DMS79 treated with DMSO at 0.1 percent for 48 hours (cell line): Measurements from ENCODE around the gene IGFLR1.

ENCODE experiments used
- DNase-seq: peaks from one replicate; lab custom pipeline; 2025; lab: John Stamatoyannopoulos, UW

The IGFLR1 gene

GRCh38 chr19:35755550-35756376, 13.5 kb upstream of the IGFLR1 start:
- DNase-seq = no peak

DNA sequence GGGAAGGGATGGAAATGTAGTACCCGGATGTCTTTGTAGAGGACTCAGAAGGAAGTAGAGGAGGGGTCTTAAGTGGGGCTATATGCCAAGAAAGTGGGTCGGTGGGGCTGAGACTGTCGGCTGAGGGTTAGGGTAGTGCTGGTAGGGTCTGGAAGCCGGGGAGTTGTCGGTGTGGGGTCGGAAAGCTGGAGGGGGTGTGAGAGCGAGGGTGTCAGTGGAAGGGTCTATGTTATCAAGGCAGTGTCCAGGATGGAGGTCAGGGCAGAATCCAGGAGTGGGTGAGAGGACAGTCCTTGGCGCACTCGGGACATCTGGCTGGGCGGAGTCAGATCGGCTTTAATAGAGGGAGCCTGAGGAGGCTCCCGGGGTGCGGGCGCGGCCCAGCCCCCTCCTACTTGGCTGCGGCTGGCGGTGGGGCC, 12.9 kb upstream of the IGFLR1 start:
- DNase-seq = no peak

DNA sequence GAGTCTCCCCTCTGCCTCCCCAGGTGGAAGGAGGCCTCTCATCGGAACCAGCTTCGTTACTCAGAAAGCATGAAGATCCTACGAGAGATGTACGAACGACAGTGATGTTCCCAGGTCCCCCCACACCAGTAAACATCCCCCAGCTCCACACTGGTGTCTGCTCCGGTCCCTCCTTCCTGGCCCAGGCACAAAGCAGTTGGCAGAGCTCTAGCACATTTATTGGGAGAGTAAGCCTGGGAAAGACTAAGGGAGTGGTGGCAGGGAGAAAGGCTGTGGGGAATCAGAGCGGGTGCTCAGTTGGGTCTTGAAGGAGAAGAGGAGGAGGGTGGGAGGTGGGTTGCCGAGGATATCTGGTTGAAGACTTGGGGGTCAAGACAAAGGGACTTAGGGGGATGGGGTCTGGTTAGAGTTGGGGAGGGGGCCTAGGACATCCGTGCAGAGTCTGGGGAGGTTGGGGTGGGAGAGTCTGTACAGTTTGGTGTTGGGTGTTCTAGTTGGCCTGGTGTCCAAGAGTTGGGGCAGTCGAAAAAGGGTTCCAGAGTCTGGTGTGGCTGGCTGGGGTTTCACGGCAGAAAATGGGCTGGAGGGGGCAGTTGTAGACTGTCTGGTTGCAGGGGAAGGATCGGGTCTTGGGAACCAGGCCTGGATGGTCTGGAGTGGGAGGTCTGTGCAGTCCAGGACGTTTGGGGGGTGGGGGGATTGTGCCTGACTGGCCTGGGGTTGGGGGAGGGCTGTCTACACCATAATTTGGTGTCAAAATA, 12.3 kb upstream of the IGFLR1 start:
- no peak for DNase-seq

- DNase-seq = no peak
These were observed 11.6 kb upstream of the IGFLR1 start for GRCh38 chr19:35753634-35754369.

GRCh38 chr19:35752746-35753350, 10.6 kb upstream of the IGFLR1 start:
- DNase-seq = no peak

GRCh38 chr19:35751839-35752745, 9.8 kb upstream of the IGFLR1 start:
- DNase-seq = no peak

GRCh38 chr19:35750167-35750566, 7.9 kb upstream of the IGFLR1 start:
- DNase-seq = no peak

DNA sequence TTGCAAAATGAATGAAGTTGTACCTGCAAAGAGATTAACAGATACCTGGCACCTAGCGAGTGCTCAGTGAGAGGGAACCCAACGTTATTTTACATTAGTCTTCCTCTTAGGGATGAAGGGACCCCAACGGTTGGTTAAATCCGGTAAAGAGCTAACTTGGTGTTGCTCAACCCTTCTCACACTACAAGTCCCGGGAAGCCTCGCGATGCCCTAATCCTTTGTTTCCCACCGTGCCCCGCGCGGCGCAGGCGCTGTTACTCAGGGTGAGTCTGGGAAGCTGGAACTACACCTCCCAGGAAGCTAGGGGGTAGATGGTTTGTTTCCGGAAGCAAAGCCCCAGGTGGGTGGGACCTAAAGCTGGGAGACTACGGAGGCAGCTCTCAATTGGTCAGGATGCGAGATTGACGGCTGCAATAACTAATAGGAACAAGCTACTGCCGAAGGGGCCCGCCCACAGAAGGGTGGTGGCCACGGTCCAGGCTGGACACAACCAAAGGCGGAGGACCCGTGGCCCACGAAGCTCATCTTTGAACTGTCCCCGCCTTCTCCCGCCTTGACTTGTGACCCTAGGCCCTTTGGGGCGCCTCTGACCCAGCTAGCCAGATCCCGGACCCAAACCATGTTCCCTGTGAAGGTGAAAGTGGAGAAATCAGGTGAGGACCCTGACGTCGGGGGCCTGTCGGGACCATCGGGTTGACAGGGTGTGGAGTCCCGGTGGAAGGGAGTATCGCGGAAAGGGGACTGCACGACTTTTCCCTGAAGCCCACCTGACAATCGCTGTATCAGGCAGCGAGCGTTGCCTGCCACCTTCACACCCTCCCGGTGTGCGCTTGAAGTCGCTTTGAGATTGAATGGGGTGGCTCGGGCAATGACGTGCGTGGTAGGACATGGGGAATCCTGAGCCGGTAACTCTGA, 6.1 kb upstream of the IGFLR1 start, which contains the start of gene LIN37:
Gene LIN37 (plus strand): TSS at position 471 of the 915 bp plus-strand sequence. CDS start 149 bp downstream, at position 620.
- peak; percentile 98 for DNase-seq

DNA sequence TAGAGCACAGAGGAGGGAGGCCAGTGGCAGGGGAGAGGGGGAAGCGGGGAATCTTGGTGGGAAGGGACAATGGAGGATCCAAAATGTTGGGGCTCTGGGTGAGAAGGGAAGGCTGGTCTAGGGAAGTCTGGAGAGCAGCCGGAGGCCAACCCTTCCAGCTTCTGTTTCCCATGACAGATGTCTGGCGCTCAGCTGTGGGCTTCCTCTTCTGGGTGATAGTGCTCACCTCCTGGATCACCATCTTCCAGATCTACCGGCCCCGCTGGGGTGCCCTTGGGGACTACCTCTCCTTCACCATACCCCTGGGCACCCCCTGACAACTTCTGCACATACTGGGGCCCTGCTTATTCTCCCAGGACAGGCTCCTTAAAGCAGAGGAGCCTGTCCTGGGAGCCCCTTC, 4.3 kb upstream of the IGFLR1 start:
- no peak for DNase-seq

DNA sequence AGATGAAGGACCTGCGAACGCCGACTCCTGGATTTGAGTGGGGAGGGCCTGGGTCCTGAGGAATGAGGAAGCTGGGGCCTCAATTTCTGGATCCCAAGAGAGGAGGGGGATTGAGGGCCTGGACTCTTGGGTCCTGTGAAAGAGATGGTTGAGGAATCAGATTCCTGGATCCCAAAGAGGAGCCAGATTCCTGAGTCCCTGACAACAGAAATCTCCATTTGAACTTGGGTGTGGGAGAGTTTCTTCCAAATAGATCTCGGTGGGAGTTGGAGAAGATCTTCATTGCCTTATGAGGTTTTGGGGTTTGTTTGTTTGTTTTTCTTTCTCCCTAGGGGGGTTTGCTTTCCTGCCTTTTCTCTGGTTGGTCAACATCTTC, 3.8 kb upstream of the IGFLR1 start:
- no peak for DNase-seq

DNA sequence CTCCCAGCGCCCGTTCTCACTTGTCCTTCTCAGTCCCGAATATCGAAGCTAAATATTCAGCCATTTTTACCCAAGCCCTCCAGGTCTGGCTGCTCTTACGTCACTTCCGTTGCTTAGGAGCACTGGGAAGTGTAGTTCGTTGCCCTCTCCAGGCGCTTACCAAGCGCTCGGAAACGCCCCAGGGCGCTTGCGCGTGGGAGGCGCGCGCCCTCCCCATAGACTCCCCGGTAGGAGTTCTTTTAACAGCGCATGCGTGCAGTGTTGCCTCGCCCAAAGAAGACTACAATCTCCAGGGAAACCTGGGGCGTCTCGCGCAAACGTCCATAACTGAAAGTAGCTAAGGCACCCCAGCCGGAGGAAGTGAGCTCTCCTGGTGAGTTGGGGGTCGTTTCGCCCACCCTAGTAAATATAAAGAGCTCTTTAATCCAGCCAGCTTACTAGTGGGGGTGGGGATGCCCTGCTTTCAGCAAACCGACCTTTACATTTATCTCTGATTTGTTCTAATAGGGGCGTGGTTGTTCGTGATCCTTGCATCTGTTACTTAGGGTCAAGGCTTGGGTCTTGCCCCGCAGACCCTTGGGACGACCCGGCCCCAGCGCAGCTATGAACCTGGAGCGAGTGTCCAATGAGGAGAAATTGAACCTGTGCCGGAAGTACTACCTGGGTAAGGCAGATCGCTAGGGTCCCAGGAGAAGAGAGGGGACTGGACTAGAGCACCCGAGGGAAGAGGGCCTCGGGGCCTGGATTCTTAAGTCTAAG, 3.3 kb upstream of the IGFLR1 start, which contains the start of the genes PSENEN and U2AF1L4:
Gene PSENEN (plus strand): TSS at position 324 of the 759 bp plus-strand sequence. CDS start 280 bp downstream, at position 604.
Gene U2AF1L4 (minus strand): TSS at position 91 of the 759 bp plus-strand sequence. CDS start 27 bp downstream, at position 64.
- peak; percentile 96 for DNase-seq

DNA sequence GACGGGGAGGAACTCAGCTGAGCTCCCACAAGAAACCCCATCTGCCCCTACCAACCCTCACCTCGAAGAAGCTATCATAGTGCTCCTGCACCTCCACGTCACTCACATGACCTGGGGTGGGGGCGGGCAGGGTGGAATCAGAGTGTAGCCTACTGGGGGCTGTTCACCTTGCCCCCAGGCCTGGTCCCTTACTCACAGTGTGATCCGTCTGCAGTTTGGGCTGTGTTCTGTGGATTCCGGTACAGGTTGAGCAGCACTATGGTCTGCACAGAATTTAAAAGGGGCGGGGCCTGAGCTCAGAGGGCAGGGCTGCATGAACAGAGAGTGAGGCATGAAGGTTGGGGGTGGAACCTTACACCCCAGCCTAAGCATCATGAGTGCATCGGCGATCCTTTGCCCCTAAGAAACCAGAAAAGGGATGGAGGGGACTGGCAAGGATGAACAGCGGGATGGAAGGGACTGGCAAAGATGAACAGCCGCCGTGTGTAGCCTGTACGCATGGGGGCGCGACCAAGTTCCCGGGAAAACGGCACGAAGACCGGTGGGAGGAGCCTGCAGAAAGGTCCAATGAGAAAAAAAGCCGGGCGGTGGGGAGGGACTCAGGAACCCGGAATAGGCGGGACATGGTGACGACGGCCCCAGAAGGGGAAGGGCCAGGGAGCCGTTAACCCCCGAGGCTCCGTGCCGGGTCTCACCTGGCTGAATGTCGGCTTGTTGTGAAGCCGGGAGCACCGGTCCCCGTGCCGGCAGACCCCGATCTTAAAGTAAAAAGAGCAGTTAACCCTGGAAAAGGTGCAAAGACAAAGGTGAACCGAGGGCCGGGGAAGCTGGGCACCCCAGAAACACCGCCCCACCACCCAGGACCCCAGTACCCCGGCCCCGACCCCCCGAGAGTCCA, 2.4 kb upstream of the IGFLR1 start:
- peak; percentile 92 for DNase-seq

DNA sequence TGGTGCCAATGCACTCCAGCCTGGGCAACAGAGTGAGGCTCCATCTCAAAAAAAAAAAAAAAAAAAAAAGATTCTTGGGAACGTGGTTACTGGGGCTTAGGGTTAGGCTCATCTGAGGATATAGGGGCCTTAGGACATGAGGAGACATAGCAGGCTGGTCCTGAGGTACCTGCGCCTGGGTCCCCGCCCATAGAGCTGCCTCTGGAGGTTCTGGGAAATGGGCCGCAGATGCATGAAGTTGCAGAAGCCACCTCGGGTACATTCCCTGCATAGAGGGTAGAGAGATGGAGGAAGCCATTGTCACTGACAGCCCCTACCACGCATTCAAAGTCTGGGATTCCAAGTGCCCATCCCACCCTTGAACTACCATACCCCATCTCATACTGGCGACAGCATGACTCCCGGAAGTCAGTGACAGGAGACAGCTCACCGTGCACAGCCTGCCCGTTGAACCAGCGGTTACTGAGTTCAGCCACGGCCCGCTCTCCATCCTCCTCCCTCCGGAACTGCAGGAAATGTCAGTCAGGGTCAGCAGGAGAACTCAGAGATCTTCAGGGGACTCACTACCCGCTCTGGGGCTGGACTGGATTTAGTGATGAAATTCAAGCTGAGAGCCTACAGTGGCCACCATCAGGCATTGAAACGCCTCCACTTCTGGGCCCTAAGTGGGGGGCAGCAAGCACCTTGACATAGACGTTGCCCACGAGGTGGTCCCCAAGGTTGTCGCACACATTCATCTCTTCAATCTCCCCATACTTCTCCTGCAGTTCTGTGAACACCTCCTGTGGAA, 1.6 kb upstream of the IGFLR1 start:
- no peak for DNase-seq

DNA sequence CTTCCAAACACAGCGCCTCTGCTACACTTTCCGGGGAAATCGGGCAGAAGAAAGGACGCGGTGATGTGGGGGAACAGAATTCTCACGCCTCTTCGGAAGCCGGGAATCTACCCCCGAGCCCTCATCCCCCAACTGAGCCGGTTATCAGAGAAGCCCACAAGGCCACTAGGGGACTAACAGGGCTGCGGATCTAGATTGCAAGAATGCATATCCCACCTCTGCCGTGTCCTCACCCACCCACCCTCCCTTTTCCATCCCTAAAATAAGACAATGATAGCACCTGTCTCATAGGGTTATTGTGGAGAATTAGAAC, 1.1 kb downstream of the IGFLR1 start:
- no peak for DNase-seq

- peak; percentile 97 for DNase-seq
These were observed 1.6 kb downstream of the IGFLR1 start for GRCh38 chr19:35740423-35741202.

GRCh38 chr19:35740108-35740422, 2.2 kb downstream of the IGFLR1 start:
- DNase-seq = no peak
